Panc1 (cell line): ENCODE data around the gene UAP1. TPM values are rescaled to one million over a fixed set of nuclear protein-coding genes. Genes with fewer than 3 reads are reported as not detected.
"Not testable (repeated sequence)": the region's sequence is repeated elsewhere in the genome, so short reads cannot be mapped to it uniquely, and the experiment has no call there.

Experiments used
- ATAC-seq: fragments of 200-7000 bp; cut with Tn5 transposase; 2 replicates; pipeline ENCODE4 v1.9.1; 2020; ENCODE audit warnings: mild to moderate bottlenecking, moderate library complexity
- BruUV-seq: library from RNA; stranded (reverse); fragments of 400-500 nt; replicated peaks from 2 replicates; lab custom pipeline; 2021; lab: Mats Ljungman, UMichigan
- CTCF ChIA-PET: fragments of 300-600 bp; sonication (Branson Sonifier 250); formaldehyde crosslinking; loops from one replicate; lab custom pipeline; 2022; ENCODE audit warnings: antibody characterized with exemption; lab: Charles Lee
- POLR2A ChIA-PET: fragments of 300-600 bp; sonication (Branson Sonifier 250); formaldehyde crosslinking; loops from one replicate; lab custom pipeline; 2022; ENCODE audit warnings: antibody characterized with exemption; lab: Charles Lee
- DNase-seq: peaks from one replicate; pipeline ENCODE4 v3.0.0-alpha.2; 2010; ENCODE audit warnings: low read depth, low spot score
- H3K27ac ChIP-seq: 2 replicates; pipeline ENCODE4 v1.5.1; 2011; ENCODE audit warnings: mild to moderate bottlenecking, low read length, inconsistent platforms
- H3K27me3 ChIP-seq: fragments of 200-500 bp; sonication (Bioruptor generic); 2 replicates; pipeline ENCODE4 v1.6.0; 2014; ENCODE audit warnings: low read length, inconsistent platforms; ENCODE audit not compliant: control insufficient read depth, insufficient read depth
- H3K36me3 ChIP-seq: fragments of 200-500 bp; sonication (Bioruptor generic); 2 replicates; pipeline ENCODE4 v1.5.1; 2014; ENCODE audit warnings: inconsistent platforms, mild to moderate bottlenecking, low read length, moderate library complexity; ENCODE audit not compliant: control insufficient read depth, insufficient read depth
- H3K4me1 ChIP-seq: 2 replicates; pipeline ENCODE4 v1.5.1; 2011; ENCODE audit warnings: inconsistent platforms, mild to moderate bottlenecking, low read length, moderate library complexity; ENCODE audit not compliant: control insufficient read depth, insufficient read depth
- H3K4me3 ChIP-seq, 2 experiments: 2 replicates each; pipeline ENCODE4 v1.5.1; 2011 to 2012; ENCODE audit warnings: low read depth in 2 of 2, low read length in 2 of 2, mild to moderate bottlenecking in 2 of 2, inconsistent platforms in 1 of 2, moderate library complexity in 1 of 2
- H3K9me3 ChIP-seq: fragments of 200-500 bp; sonication (Bioruptor generic); 2 replicates; pipeline ENCODE4 v1.5.1; 2014; ENCODE audit warnings: low read depth, mild to moderate bottlenecking, inconsistent platforms, low read length, moderate library complexity; ENCODE audit not compliant: control insufficient read depth, insufficient read depth
- POLR2AphosphoS5 ChIP-seq: IDR thresholded peaks from 2 replicates; pipeline ENCODE4 v1.6.1; 2012; ENCODE audit warnings: mild to moderate bottlenecking, low read depth, low read length, moderate library complexity
- SIN3A ChIP-seq: IDR thresholded peaks from 2 replicates; pipeline ENCODE4 v1.6.1; 2012; ENCODE audit warnings: low read depth, mild to moderate bottlenecking, low read length, moderate library complexity, borderline replicate concordance; ENCODE audit not compliant: insufficient read depth
- TCF7L2 ChIP-seq: IDR thresholded peaks from 2 replicates; pipeline ENCODE4 v1.6.1; 2011; ENCODE audit warnings: mild to moderate bottlenecking, low read depth, low read length, inconsistent platforms
- in situ Hi-C: cut with HindIII; loops from 2 replicates; pipeline ENCODE4 v1.10.0; 2016; ENCODE audit warnings: low sequenced_read_pairs, low pct_unique_long_range_greater_than_20kb
- intact Hi-C: fragments of 100-400 bp; cut with micrococcal nuclease; formaldehyde crosslinking; loops from one replicate; pipeline ENCODE4 v1.10.0; 2022; ENCODE audit not compliant: unreplicated experiment
- total RNA-seq: library from RNA; stranded (reverse); gene quantifications from one replicate; pipeline ENCODE4 v1.2.1, GENCODE V29; 2021; ENCODE audit not compliant: unreplicated experiment
- TF ChIP-seq, protein P1 (sequence below): fragments of 450-650 bp; IDR thresholded peaks from 2 replicates; pipeline ENCODE4 v1.5.1; 2017; ENCODE audit warnings: mild to moderate bottlenecking
- TF ChIP-seq, protein P2 (sequence below), 2 experiments: IDR thresholded peaks; 2 replicates each; pipeline ENCODE4 v1.6.1; 2011 to 2012; ENCODE audit warnings: low read depth in 2 of 2, control low read depth in 1 of 2, low read length in 1 of 2, mild to moderate bottlenecking in 1 of 2, moderate library complexity in 1 of 2; ENCODE audit not compliant: insufficient read depth in 1 of 2

Gene UAP1
- total RNA-seq, 1 experiment from 2014 or later, result 97.7 TPM

DNA sequence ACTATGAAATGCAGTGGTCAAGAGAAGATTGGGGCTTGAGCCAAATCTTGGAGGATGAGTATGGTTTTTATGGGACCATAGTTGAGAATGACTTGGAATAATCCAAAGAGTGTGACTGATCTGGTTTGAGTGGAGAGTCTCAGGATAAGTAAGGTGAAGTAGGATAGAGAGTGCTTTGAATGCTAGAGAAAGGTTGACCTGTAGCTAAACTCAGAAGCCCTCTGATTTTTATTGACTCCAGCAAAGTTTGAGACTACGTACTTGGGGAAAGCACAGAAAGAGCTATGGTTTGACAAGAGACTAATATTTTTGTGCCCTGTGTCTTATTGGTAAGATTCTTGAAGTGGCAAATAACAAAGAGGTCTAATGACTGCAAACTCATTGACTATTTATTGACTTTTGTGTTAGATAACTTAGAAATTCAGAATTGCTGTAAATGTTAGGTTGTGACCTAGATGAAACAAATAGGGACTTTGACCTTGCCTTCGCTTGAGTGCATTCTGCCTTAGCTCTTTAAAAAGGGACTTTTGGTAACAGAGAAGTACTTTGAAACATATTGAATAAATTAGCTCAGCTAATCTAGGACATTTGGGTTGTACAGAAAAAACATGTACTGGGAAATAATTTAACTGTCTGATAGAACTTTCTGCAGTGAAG, 35.1 kb downstream of the UAP1 start:
- BruUV-seq, result no TSS peak
- DNase-seq (no peak), ATAC-seq (no peak)
- TF ChIP-seq TCF7L2, result no peak
- TF ChIP-seq POLR2AphosphoS5, result no peak
- TF ChIP-seq, protein P1, sequence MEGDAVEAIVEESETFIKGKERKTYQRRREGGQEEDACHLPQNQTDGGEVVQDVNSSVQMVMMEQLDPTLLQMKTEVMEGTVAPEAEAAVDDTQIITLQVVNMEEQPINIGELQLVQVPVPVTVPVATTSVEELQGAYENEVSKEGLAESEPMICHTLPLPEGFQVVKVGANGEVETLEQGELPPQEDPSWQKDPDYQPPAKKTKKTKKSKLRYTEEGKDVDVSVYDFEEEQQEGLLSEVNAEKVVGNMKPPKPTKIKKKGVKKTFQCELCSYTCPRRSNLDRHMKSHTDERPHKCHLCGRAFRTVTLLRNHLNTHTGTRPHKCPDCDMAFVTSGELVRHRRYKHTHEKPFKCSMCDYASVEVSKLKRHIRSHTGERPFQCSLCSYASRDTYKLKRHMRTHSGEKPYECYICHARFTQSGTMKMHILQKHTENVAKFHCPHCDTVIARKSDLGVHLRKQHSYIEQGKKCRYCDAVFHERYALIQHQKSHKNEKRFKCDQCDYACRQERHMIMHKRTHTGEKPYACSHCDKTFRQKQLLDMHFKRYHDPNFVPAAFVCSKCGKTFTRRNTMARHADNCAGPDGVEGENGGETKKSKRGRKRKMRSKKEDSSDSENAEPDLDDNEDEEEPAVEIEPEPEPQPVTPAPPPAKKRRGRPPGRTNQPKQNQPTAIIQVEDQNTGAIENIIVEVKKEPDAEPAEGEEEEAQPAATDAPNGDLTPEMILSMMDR, result no peak
- TF ChIP-seq, protein P2, sequence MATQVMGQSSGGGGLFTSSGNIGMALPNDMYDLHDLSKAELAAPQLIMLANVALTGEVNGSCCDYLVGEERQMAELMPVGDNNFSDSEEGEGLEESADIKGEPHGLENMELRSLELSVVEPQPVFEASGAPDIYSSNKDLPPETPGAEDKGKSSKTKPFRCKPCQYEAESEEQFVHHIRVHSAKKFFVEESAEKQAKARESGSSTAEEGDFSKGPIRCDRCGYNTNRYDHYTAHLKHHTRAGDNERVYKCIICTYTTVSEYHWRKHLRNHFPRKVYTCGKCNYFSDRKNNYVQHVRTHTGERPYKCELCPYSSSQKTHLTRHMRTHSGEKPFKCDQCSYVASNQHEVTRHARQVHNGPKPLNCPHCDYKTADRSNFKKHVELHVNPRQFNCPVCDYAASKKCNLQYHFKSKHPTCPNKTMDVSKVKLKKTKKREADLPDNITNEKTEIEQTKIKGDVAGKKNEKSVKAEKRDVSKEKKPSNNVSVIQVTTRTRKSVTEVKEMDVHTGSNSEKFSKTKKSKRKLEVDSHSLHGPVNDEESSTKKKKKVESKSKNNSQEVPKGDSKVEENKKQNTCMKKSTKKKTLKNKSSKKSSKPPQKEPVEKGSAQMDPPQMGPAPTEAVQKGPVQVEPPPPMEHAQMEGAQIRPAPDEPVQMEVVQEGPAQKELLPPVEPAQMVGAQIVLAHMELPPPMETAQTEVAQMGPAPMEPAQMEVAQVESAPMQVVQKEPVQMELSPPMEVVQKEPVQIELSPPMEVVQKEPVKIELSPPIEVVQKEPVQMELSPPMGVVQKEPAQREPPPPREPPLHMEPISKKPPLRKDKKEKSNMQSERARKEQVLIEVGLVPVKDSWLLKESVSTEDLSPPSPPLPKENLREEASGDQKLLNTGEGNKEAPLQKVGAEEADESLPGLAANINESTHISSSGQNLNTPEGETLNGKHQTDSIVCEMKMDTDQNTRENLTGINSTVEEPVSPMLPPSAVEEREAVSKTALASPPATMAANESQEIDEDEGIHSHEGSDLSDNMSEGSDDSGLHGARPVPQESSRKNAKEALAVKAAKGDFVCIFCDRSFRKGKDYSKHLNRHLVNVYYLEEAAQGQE (IDR thresholded peaks at IDR 0.05; ENCODE audit: insufficient read depth in 1 of 2, low read depth in 2 of 2, low read length in 1 of 2), result no peak
- no peak for TF ChIP-seq SIN3A
- ChIA-PET POLR2A (interaction anchor here (0.5 kb wide), 1 partner anchor 163 kb away, joined by 5 read pairs; no protein-coding TSS in a partner anchor), CTCF (no interaction called here)
- Histone ChIP-seq H3K4me3 (no peak overlapping the region), H3K4me1 (no peaks in the 10 kb centered on the region), H3K27me3 (no peaks in the 10 kb centered on the region), H3K9me3 (no peaks in the 10 kb centered on the region), H3K36me3 (peaks cover 24% of the 10 kb centered on the region), H3K27ac (no peak overlapping the region)
- intact Hi-C loops, result no loop called here
- in situ Hi-C loops, result no loop called here

DNA sequence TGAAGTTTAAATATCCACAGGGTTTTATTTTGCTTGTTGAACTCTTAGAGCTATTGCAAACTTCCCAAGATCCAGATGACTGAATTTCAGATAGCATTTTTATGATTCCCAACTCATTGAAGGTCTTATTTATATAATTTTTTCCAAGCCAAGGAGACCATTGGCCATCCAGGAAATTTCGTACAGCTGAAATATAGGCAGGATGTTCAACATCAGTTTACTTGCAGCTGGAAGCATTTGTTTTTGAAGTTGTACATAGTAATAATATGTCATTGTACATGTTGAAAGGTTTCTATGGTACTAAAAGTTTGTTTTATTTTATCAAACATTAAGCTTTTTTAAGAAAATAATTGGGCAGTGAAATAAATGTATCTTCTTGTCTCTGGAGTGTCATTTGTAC, 37.9 kb downstream of the UAP1 start:
- intact Hi-C loops, result no loop called here
- BruUV-seq, result no TSS peak

DNA sequence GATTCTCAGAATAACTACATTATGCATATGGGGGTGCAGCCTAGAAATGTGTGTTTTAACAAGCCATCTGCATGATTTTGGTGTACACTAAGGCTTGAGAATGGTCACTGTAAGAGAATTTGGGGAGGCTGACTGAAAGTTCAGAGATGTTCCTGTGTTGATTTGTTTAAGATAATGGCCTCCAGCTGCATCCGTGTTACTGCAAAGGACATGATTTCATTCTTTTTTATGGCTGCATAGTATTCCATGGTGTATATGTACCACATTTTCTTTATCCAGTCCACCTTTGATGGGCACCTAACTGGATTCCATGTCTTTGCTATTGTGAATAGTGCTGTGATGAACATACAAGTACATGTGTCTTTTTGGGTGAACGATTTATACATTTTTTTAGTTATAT, 41.6 kb downstream of the UAP1 start:
- in situ Hi-C loops, H3K9me3 ChIP-seq, DNase-seq, H3K4me3 ChIP-seq, ATAC-seq, H3K27ac ChIP-seq, intact Hi-C loops, H3K4me1 ChIP-seq, H3K27me3 ChIP-seq, CTCF ChIA-PET, POLR2A ChIA-PET, BruUV-seq: not testable (repeated sequence)
- peaks cover 17% of the 10 kb centered on the region for H3K36me3 ChIP-seq

More for the DNA sequence above, 37.9 kb downstream of the UAP1 start:
- H3K9me3 ChIP-seq, result no peaks in the 10 kb centered on the region
- no peak overlapping the region for H3K4me3 ChIP-seq
- TF ChIP-seq POLR2AphosphoS5 (no peak), TCF7L2 (no peak), SIN3A (no peak)
- TF ChIP-seq, protein P1, result no peak
- TF ChIP-seq, protein P2 (IDR thresholded peaks at IDR 0.05; ENCODE audit: insufficient read depth in 1 of 2, low read depth in 2 of 2, low read length in 1 of 2), result no peak
- ATAC-seq, result no peak
- H3K27me3 ChIP-seq, result no peaks in the 10 kb centered on the region
- DNase-seq, result no peak
- H3K4me1 ChIP-seq, result no peaks in the 10 kb centered on the region
- no peak overlapping the region for H3K27ac ChIP-seq
- ChIA-PET POLR2A (no interaction called here), CTCF (no interaction called here)
- peaks cover 24% of the 10 kb centered on the region for H3K36me3 ChIP-seq
- in situ Hi-C loops, result no loop called here
